GM19452 (cell line): ENCODE data around the gene NUDC.
A peak's percentile ranks its signal among the peaks of the same experiment; 100 is the strongest.
"Not testable (repeated sequence)": the region's sequence is repeated elsewhere in the genome, so short reads cannot be mapped to it uniquely, and the experiment has no call there.

Experiments used
- ATAC-seq: cut with Tn5 transposase; IDR thresholded peaks from one replicate; pipeline ENCODE4 v1.9.1; 2021; ENCODE audit not compliant: unreplicated experiment

Gene NUDC

DNA sequence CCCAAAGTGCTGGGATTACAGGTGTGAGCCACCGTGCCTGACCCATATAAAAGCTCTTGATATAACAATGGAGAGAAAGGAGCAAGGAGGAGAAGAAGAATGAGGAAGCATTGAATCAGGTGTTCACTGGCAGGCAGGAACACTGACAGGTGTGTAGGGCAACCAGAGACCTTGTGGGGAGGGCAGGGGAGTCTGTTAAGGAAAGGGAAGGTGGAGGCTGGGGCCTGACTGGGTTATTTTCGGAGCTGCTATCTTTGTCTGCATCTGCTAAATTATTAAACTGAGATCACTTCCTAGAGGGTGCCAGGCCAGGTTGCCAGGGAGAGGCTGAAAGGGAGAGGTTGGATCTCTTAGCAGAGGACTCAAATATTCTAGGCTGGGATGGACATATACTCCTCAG lies 65.1 kb downstream of the NUDC start:
- no peak for ATAC-seq

DNA sequence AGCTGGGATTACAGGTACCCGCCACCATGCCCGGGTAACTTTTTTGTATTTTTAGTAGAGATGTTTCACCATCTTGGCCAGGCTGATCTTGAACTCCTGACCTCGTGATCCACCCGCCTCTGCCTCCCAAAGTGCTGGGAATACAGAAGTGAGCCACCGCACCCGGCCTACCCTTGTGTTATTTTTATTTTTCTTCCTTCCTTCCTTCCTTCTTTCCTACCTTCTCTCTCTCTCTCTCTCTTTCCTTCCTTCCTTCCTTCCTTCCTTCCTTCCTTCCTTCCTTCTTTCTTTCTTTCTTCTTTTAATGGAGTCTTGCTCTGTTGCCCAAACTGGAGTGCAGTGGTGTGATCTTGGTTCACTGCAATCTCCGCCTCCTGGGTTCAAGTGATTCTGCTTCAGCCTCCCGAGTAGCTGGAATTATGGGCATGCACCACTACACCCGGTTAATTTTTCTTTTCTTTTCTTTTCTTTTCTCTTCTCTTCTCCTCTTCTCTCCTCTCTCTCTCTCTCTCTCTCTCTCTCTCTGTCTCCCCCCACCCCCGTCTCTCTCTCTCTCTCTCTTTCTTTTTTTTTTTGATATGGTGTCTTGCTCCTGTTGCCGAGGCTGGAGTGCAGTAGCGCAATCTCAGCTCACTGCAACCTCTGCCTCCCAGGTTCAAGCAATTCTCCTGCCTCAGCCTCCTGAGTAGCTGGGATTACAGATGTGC lies 68.0 kb downstream of the NUDC start:
- not testable (repeated sequence) for ATAC-seq

DNA sequence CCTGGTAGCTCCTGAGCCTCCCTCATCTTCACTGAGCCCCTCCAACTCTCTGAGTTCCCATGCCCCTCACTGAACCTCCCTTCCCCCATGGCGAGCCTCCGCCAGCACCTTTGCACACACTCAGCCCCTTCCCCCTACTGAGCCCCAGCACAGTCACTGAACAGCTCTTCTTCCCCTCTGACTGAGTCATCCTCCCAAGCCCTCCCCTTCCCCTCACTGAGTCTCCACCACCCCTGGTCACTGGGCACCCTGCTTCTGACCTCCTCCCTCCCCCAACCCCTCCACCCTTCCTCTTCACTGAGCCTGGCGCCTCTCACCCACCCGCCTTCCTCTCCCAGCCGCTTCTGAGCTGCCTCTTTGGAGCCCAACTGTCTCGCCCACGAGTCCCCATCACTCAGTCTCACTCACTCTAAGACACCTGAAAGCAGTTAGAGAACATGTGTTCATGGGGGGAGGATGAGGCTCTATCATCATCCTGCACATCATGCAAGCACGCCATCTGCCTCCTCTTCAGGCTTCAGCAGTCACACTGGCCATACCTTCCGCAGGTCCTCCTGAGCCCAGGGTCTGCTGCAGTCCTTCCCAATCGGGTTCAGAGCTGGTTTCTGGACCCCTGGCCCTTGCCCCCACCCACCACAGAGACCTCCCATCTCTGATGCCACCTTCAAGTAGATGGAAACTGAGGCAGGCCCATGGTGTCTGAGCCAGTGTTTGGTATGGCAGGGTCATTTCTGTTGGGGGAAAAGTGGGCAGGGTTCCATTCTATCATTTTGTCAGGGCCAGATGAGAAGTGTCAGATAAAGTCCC lies 70.0 kb downstream of the NUDC start:
- ATAC-seq = no peak

DNA sequence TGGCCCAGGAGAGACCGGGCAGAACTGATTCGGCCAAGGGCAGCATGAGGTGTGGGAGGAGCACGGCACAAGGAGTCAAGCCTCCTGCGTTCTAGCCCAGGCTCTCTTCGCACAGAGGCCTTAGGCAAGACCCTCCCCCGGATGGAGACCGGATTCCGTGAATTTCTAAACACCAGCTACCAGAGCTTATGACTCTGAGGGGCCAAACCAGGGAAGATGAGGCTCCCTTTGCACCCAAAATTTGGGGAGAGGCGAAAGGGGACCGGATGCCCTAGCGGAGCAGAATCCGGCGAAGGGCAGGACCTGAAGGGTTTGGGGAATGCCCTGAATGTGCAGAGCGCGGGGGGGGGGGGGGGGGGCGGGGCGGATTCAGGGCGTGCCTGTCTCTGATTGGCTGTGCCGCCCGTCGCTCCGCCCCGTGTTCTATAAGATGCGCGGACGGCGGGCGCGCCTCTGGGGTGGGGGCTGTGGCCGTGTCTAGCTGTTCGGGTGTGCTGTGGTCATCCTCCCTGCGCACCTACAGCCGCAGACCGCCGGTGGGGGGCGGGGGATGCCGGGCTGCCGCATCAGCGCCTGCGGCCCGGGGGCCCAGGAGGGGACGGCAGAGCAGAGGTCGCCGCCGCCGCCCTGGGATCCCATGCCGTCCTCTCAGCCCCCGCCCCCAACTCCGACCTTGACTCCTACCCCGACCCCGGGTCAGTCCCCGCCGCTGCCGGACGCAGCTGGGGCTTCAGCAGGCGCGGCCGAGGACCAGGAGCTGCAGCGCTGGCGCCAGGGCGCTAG lies 71.9 kb downstream of the NUDC start, which contains the start of gene TRNP1:
TRNP1 (plus strand) TSS at position 456 of the 783 bp plus-strand sequence; CDS start at position 551, 95 bp downstream.
- ATAC-seq = peak; percentile 40

DNA sequence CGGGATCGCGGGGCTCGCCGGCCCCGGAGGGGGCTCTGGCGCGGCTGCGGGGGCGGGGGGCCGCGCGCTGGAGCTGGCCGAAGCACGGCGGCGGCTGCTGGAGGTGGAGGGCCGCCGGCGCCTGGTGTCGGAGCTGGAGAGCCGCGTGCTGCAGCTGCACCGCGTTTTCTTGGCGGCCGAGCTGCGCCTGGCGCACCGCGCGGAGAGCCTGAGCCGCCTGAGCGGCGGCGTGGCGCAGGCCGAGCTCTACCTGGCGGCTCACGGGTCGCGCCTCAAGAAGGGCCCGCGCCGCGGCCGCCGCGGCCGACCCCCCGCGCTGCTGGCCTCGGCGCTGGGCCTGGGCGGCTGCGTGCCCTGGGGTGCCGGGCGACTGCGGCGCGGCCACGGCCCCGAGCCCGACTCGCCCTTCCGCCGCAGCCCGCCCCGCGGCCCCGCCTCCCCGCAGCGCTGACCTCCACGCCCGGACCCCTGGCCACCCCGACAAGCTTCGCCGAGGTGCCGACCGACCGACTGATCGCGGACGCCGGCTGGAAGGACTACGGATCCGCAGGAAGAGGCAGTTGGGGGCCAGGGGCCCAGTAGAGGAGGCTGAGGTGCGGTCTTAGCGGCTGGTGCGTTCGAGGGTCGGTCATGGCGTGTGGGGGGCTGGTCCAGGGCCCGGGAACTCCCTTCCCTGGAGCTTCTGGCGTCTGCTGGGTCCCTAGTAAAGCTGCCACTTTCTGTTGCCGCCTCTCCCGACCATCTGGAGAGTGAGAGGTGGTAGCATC lies 72.7 kb downstream of the NUDC start:
- no peak for ATAC-seq

DNA sequence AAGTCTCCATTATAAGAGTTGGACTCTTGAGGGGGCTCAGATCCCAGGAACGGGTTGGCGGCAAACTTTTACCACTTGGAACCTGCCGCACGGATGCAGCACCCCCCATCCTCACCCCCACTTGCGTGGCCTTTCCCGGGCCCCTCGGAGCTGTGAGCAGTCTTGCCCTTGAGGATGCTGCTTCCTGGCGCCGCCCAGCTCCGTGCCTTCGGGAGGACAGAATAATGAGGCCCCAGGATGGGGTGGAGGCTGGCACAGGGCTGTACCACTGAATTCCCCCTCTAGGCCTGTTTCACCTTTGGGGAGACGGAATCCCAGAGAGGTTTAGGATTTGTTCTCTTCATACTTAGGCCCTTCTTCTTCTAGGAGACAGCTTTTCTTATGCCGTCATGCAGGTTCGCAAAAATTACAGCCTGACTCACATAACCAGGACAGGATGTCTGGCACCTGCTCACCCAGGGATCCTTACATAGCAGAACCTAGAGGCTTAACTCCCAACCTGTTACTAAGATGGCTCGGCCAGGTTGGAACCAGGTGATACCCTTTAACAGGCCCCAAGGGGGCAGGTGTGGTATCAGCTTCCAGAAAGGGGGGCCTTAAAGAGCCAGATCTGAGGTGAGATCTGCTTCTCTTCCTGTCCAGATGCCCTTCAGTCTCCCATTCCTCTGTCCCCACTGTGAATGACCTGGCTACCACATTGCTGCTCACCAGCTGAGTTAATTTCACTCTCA lies 73.4 kb downstream of the NUDC start:
- ATAC-seq = no peak

DNA sequence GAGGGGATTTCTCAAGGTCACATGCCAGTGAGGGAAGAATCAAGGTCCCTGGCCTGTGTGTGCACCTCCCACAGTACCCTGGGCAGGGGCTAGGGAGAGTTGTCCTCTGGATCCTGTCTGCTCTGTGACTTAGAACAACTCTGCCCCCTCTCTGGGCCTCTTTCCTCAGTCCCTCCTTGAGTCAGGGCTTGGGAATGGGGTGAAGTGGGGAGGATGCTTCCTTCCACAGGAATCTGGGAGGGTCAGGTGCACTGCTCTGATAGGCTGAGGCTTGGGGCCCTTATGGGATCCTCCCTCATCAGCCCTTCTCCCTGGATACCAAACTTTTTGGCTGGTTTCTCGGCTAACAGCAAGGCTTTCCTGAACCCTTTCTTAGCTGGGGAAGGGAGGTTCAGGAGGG lies 74.5 kb downstream of the NUDC start:
- no peak for ATAC-seq
